ENCODE measurements around the gene RALGPS2.

- TF ChIP-seq, protein P1, sequence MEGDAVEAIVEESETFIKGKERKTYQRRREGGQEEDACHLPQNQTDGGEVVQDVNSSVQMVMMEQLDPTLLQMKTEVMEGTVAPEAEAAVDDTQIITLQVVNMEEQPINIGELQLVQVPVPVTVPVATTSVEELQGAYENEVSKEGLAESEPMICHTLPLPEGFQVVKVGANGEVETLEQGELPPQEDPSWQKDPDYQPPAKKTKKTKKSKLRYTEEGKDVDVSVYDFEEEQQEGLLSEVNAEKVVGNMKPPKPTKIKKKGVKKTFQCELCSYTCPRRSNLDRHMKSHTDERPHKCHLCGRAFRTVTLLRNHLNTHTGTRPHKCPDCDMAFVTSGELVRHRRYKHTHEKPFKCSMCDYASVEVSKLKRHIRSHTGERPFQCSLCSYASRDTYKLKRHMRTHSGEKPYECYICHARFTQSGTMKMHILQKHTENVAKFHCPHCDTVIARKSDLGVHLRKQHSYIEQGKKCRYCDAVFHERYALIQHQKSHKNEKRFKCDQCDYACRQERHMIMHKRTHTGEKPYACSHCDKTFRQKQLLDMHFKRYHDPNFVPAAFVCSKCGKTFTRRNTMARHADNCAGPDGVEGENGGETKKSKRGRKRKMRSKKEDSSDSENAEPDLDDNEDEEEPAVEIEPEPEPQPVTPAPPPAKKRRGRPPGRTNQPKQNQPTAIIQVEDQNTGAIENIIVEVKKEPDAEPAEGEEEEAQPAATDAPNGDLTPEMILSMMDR (IDR thresholded peaks at IDR 0.05), result no peak
- TF ChIP-seq EZH2 (IDR thresholded peaks at IDR 0.05), result no peak
- TF ChIP-seq EZH2phosphoT487 (IDR thresholded peaks at IDR 0.05), result no peak
Observed at GRCh38 chr1:178738780-178739179, 13.7 kb downstream of the RALGPS2 start.

Data from neural progenitor cell (in vitro differentiated cells).